H9 (cell line): ENCODE results near the gene ANKMY1. TPM values are rescaled to one million over a fixed set of nuclear protein-coding genes. Genes with fewer than 3 reads are reported as not detected.

Experiments
- DNase-seq: peaks from one replicate; pipeline ENCODE4 v3.0.0-alpha.2; 2017
- H2AFZ ChIP-seq: one replicate; pipeline ENCODE4 v1.6.1; 2013; ENCODE audit warnings: mild to moderate bottlenecking, low read length, control low read depth, moderate library complexity
- H2AK5ac ChIP-seq: 2 replicates; pipeline ENCODE4 v1.6.1; 2013; ENCODE audit warnings: low read length, control low read depth, mixed read lengths; ENCODE audit not compliant: insufficient read length
- H2BK120ac ChIP-seq: one replicate; pipeline ENCODE4 v1.6.1; 2013; ENCODE audit warnings: low read depth, mild to moderate bottlenecking, low read length, control low read depth, inconsistent platforms; ENCODE audit not compliant: poor library complexity, severe bottlenecking
- H2BK12ac ChIP-seq: 2 replicates; pipeline ENCODE4 v1.6.1; 2013; ENCODE audit warnings: low read length, control low read depth, mixed read lengths, low read depth; ENCODE audit not compliant: insufficient read length
- H2BK15ac ChIP-seq: 2 replicates; pipeline ENCODE4 v1.6.1; 2013; ENCODE audit warnings: low read depth, low read length, control low read depth
- H2BK20ac ChIP-seq: one replicate; pipeline ENCODE4 v1.6.1; 2013; ENCODE audit warnings: low read depth, mild to moderate bottlenecking, low read length, control low read depth, inconsistent platforms; ENCODE audit not compliant: poor library complexity, severe bottlenecking
- H2BK5ac ChIP-seq: 2 replicates; pipeline ENCODE4 v1.6.1; 2013; ENCODE audit warnings: low read length, control low read depth, mixed read lengths; ENCODE audit not compliant: insufficient read length
- H3K14ac ChIP-seq: 2 replicates; pipeline ENCODE4 v1.6.1; 2013; ENCODE audit warnings: low read length, control low read depth; ENCODE audit not compliant: insufficient read depth
- H3K18ac ChIP-seq: 2 replicates; pipeline ENCODE4 v1.6.1; 2013; ENCODE audit warnings: low read depth, mild to moderate bottlenecking, mixed read lengths, low read length, control low read depth; ENCODE audit not compliant: insufficient read length
- H3K23ac ChIP-seq: 2 replicates; pipeline ENCODE4 v1.6.1; 2013; ENCODE audit warnings: low read length, control low read depth, mixed read lengths, low read depth; ENCODE audit not compliant: insufficient read length
- H3K23me2 ChIP-seq: 2 replicates; pipeline ENCODE4 v1.6.1; 2013; ENCODE audit warnings: low read depth, mild to moderate bottlenecking, mixed read lengths, low read length, control low read depth; ENCODE audit not compliant: insufficient read length, poor library complexity, severe bottlenecking
- H3K27ac ChIP-seq: 2 replicates; pipeline ENCODE4 v1.5.1; 2013; ENCODE audit warnings: low read length, control low read depth, mixed read lengths, low read depth; ENCODE audit not compliant: insufficient read length
- H3K27me3 ChIP-seq: 2 replicates; pipeline ENCODE4 v1.6.1; 2013; ENCODE audit warnings: low read length, control low read depth, inconsistent platforms; ENCODE audit not compliant: insufficient read depth
- H3K4ac ChIP-seq: 2 replicates; pipeline ENCODE4 v1.6.1; 2013; ENCODE audit warnings: low read depth, mild to moderate bottlenecking, control low read depth, inconsistent platforms, low read length, moderate library complexity
- H3K4me1 ChIP-seq: 2 replicates; pipeline ENCODE4 v1.6.1; 2013; ENCODE audit warnings: low read length, control low read depth, inconsistent platforms; ENCODE audit not compliant: insufficient read depth
- H3K4me2 ChIP-seq: 2 replicates; pipeline ENCODE4 v1.6.1; 2013; ENCODE audit warnings: low read length, control low read depth, mixed read lengths; ENCODE audit not compliant: insufficient read length, insufficient read depth
- H3K56ac ChIP-seq: 2 replicates; pipeline ENCODE4 v1.6.1; 2013; ENCODE audit warnings: low read depth, mild to moderate bottlenecking, mixed read lengths, low read length, control low read depth; ENCODE audit not compliant: insufficient read length
- H3K79me1 ChIP-seq: 2 replicates; pipeline ENCODE4 v1.6.1; 2013; ENCODE audit warnings: low read depth, mild to moderate bottlenecking, moderate library complexity, low read length, control low read depth, inconsistent platforms; ENCODE audit not compliant: insufficient read depth, poor library complexity, severe bottlenecking
- H3K79me2 ChIP-seq: 2 replicates; pipeline ENCODE4 v1.6.1; 2013; ENCODE audit warnings: low read length, control low read depth, inconsistent platforms; ENCODE audit not compliant: insufficient read depth
- H3K9ac ChIP-seq: 2 replicates; pipeline ENCODE4 v1.6.1; 2013; ENCODE audit warnings: low read length, control low read depth, mixed read lengths; ENCODE audit not compliant: insufficient read length; ENCODE audit errors: extremely low read depth
- H3K9me3 ChIP-seq: one replicate; pipeline ENCODE4 v1.6.1; 2013; ENCODE audit warnings: low read depth, low read length, inconsistent platforms; ENCODE audit not compliant: control insufficient read depth
- H3T11ph ChIP-seq: one replicate; pipeline ENCODE4 v1.6.1; 2013; ENCODE audit warnings: mild to moderate bottlenecking, low read length, control low read depth, inconsistent platforms
- H4K20me1 ChIP-seq: one replicate; pipeline ENCODE4 v1.6.1; 2013; ENCODE audit not compliant: control insufficient read depth, insufficient read length, insufficient read depth
- H4K5ac ChIP-seq: 2 replicates; pipeline ENCODE4 v1.6.1; 2013; ENCODE audit warnings: low read depth, mild to moderate bottlenecking, mixed read lengths, low read length, control low read depth; ENCODE audit not compliant: insufficient read length
- H4K8ac ChIP-seq: replicated peaks from 2 replicates; pipeline ENCODE4 v1.6.1; 2013; ENCODE audit warnings: low read length, control low read depth, mixed read lengths, low read depth; ENCODE audit not compliant: insufficient read length
- H4K91ac ChIP-seq: 2 replicates; pipeline ENCODE4 v1.6.1; 2013; ENCODE audit warnings: low read depth, mild to moderate bottlenecking, moderate library complexity, mixed read lengths, low read length, control low read depth; ENCODE audit not compliant: insufficient read length
- H3K27ac Mint-ChIP-seq, 3 experiments: 2 replicates in 2 of 3; 3 replicates in 1 of 3; pipeline ENCODE4 v1.8.0; 2020 to 2021; ENCODE audit warnings: mixed read lengths in 3 of 3, mild to moderate bottlenecking in 1 of 3, moderate library complexity in 1 of 3
- H3K27me3 Mint-ChIP-seq: 2 replicates; pipeline ENCODE4 v1.8.0; 2021; ENCODE audit warnings: low read depth, mild to moderate bottlenecking, moderate library complexity, mixed read lengths
- H3K36me3 Mint-ChIP-seq, 3 experiments: 2 replicates in 2 of 3; 3 replicates in 1 of 3; pipeline ENCODE4 v1.8.0; 2020 to 2021; ENCODE audit warnings: low read depth in 3 of 3, mixed read lengths in 3 of 3; ENCODE audit not compliant: insufficient read depth in 1 of 3
- H3K4me1 Mint-ChIP-seq, 2 experiments: 2 replicates each; pipeline ENCODE4 v1.8.0; 2020; ENCODE audit warnings: mixed read lengths in 2 of 2
- H3K4me3 Mint-ChIP-seq, 2 experiments: 2 replicates in 1 of 2; 3 replicates in 1 of 2; pipeline ENCODE4 v1.8.0; 2020 to 2021; ENCODE audit warnings: mild to moderate bottlenecking in 2 of 2, mixed read lengths in 2 of 2, moderate library complexity in 1 of 2
- H3K9me3 Mint-ChIP-seq, 2 experiments: 2 replicates in 1 of 2; 3 replicates in 1 of 2; pipeline ENCODE4 v1.8.0; 2020; ENCODE audit warnings: mild to moderate bottlenecking in 2 of 2, mixed read lengths in 2 of 2, moderate library complexity in 1 of 2
- CTCF ChIP-seq: fragments of 200-600 bp; sonication (generic); conservative IDR thresholded peaks from 3 replicates; pipeline ENCODE4 v1.8.0; 2021; ENCODE audit warnings: antibody characterized with exemption, mild to moderate bottlenecking
- WGBS: extraction: QIAGEN DNeasy Blood & Tissue Kit; methylation state at CpG from one replicate; pipeline ENCODE4 v1.1.7; 2013; ENCODE audit warnings: missing lambda C conversion rate, low lambda C conversion rate, mixed read lengths; ENCODE audit not compliant: insufficient read length; ENCODE audit errors: extremely low coverage; 5-methylcytosine and 5-hydroxymethylcytosine counted together
- total RNA-seq: library from RNA; stranded (reverse); gene quantifications from 2 replicates; pipeline ENCODE4 v1.2.1, GENCODE V29; 2021

Gene ANKMY1
- total RNA-seq, 1 experiment from 2014 or later = 13.7 TPM

DNA sequence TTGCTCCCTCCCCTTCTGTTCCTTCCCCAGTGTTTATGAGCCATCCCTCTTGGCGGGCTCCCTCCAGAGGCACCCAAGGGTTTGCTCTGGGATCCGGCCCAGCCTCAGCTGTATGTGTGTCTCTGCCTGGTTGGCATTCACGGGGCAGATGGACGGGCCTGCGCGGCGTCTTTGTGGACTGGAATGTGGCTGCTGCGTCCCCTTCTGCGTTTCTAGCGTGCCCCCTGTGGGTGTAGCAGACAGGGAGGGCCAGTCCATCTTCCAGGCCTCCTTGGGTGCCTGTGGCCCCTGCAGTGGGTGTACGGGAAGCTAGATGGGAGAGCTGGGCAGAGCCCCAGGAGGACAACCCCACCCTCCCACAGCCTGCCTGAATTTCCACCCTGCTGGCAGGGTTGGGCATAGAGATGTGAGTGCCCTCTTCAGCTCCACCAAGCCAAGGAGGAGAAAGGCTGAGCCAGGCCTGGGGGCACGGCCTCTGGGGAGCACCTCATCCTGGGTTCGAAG is 106.6 kb downstream of the ANKMY1 start:
- Histone ChIP-seq H2AK5ac (no peak overlapping the region), H3K9ac (no peak overlapping the region), H2BK20ac (no peak overlapping the region), H3K14ac (no peak overlapping the region), H4K8ac (no peak overlapping the region), H2BK15ac (no peak overlapping the region), H4K20me1 (no peaks in the 10 kb centered on the region), H4K91ac (no peak overlapping the region), H2BK5ac (no peak overlapping the region), H3K18ac (no peak overlapping the region), H3K9me3 (no peaks in the 10 kb centered on the region), H3K4me1 (peaks cover 3% of the 10 kb centered on the region; the same call in 1 of the 2 replicates), H3K27me3 (peaks cover 15% of the 10 kb centered on the region; the same call in 1 of the 2 replicates), H3K4me2 (no peak overlapping the region), H3K23ac (no peak overlapping the region), H3K79me1 (no peaks in the 10 kb centered on the region), H2BK12ac (no peak overlapping the region), H3K79me2 (no peaks in the 10 kb centered on the region), H2BK120ac (no peak overlapping the region), H3K23me2 (peaks cover 8% of the 10 kb centered on the region), H2AFZ (no peak overlapping the region), H3K4ac (no peak overlapping the region), H3T11ph (no peak overlapping the region), H3K27ac (no peak overlapping the region), H3K56ac (no peak overlapping the region), H4K5ac (no peak overlapping the region)
- Mint-ChIP-seq H3K36me3 (no peaks in the 10 kb centered on the region; a peak in 1 of 7 replicates), H3K27me3 (peaks cover 31% of the 10 kb centered on the region), H3K4me3 (peak overlapping the region in 1 of 2 experiments; percentile 29; a peak in 2 of 5 replicates), H3K4me1 (peaks cover 27 to 39% of the 10 kb centered on the region in 2 experiments), H3K9me3 (no peaks in the 10 kb centered on the region), H3K27ac (no peak overlapping the region; a peak in 1 of 7 replicates)
- no peak for DNase-seq
- TF ChIP-seq CTCF = no peak
- WGBS = no CpG with 5 or more reads among the region's 13 CpGs
